ENCODE measurements around the gene RPL23. TPM values are rescaled to one million over a fixed set of nuclear protein-coding genes. Genes with fewer than 3 reads are reported as not detected.

The RPL23 gene
- total RNA-seq, 1 experiment from 2014 or later: 1,631 TPM

DNA sequence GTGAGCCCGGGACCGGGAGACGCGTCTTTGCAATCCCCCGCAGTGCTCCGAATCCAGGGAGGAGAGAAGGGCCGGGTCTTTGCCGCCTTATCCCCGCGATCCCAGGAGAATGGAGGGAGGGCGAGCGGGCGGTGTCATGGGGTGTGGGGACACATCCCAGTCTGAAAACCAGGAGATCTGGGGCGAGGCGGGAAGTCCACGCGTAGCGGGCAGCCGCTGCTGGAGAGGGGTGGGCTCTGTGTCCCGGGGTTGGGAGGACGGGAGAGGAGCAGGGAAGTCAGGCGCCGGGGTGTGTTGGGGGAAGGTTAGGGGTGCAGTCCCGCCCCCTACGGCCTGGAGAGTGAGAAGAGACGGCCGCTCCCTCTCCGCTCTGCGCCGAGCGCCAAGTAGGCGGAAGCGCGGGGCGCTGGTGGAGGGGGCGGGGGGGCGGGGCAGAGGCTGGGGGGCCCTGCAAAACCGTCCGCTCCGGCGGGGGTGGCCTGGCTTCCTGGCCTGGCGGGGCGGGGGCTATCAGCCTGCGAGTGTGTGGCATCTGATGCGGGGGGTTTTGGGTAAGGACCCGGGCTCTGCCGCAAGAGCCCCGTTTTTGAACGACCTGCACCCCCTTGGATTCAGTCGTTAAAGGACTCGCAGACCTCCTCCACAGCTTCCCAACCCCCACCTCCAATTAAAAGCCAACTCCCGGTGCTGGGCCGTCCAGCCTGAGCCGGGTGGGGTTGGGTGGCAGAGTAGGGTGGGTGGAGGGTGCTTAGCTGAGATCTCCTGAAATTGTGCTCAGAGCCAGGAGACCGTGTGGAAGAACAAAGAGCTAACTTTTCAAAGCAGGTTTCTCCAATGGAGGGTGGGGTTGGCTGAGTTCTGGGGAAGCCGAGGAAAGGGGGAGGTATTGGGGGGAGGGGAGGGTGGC is 17.0 kb upstream of the RPL23 start:
- peaks cover 60 to 85% of the 10 kb centered on the region in 2 experiments for H3K4me1 ChIP-seq (ENCODE audit: control insufficient read depth in 1 of 2, insufficient read depth in 2 of 2, low read length in 2 of 2)
- ChIA-PET CTCF (interaction anchor here (0.6 to 1.8 kb wide), 6 partner anchors 9 to 282 kb away, joined by 3 to 5 read pairs (median 4); partner anchors contain the start of gene RPL23), RAD21 (ENCODE audit: low non-redundant PET in 1 of 2, low total read pairs in 2 of 2, uncharacterized antibody in 2 of 2, unreplicated experiment in 2 of 2) (interaction anchor here in 1 of 2 experiments (0.7 kb wide), 1 partner anchor 93 kb away, joined by 3 read pairs; no protein-coding TSS in a partner anchor), POLR2A (interaction anchor here (0.6 to 3.6 kb wide), 17 partner anchors 8 to 308 kb away, joined by 3 to 46 read pairs (median 4); partner anchors contain the start of genes CWC25 and RPL23)
- TF ChIP-seq POLR2AphosphoS5 (IDR thresholded peaks at IDR 0.05; ENCODE audit: low read depth, low read length) (no peak), EZH2phosphoT487 (IDR thresholded peaks at IDR 0.05; ENCODE audit: borderline replicate concordance) (no peak), ELF1 (IDR thresholded peaks at IDR 0.05; ENCODE audit: borderline replicate concordance, low read depth) (no peak), YY1 (IDR thresholded peaks at IDR 0.05; ENCODE audit: extremely low read depth, insufficient replicate concordance, low read depth, low read length) (no peak), FOSL1 (IDR thresholded peaks at IDR 0.05; ENCODE audit: low read depth) (no peak), RAD21 (IDR thresholded peaks at IDR 0.05; ENCODE audit: low read depth) (no peak), CEBPB (IDR thresholded peaks at IDR 0.05; ENCODE audit: low read depth) (no peak), SIN3A (IDR thresholded peaks at IDR 0.05; ENCODE audit: low read depth) (no peak; the same call in 1 of the 2 replicates)
- TF ChIP-seq, protein P1, sequence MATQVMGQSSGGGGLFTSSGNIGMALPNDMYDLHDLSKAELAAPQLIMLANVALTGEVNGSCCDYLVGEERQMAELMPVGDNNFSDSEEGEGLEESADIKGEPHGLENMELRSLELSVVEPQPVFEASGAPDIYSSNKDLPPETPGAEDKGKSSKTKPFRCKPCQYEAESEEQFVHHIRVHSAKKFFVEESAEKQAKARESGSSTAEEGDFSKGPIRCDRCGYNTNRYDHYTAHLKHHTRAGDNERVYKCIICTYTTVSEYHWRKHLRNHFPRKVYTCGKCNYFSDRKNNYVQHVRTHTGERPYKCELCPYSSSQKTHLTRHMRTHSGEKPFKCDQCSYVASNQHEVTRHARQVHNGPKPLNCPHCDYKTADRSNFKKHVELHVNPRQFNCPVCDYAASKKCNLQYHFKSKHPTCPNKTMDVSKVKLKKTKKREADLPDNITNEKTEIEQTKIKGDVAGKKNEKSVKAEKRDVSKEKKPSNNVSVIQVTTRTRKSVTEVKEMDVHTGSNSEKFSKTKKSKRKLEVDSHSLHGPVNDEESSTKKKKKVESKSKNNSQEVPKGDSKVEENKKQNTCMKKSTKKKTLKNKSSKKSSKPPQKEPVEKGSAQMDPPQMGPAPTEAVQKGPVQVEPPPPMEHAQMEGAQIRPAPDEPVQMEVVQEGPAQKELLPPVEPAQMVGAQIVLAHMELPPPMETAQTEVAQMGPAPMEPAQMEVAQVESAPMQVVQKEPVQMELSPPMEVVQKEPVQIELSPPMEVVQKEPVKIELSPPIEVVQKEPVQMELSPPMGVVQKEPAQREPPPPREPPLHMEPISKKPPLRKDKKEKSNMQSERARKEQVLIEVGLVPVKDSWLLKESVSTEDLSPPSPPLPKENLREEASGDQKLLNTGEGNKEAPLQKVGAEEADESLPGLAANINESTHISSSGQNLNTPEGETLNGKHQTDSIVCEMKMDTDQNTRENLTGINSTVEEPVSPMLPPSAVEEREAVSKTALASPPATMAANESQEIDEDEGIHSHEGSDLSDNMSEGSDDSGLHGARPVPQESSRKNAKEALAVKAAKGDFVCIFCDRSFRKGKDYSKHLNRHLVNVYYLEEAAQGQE (IDR thresholded peaks at IDR 0.05; ENCODE audit: low read depth): no peak
- TF ChIP-seq, protein P2, sequence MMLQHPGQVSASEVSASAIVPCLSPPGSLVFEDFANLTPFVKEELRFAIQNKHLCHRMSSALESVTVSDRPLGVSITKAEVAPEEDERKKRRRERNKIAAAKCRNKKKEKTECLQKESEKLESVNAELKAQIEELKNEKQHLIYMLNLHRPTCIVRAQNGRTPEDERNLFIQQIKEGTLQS (IDR thresholded peaks at IDR 0.05): no peak
- TF ChIP-seq, protein P3, sequence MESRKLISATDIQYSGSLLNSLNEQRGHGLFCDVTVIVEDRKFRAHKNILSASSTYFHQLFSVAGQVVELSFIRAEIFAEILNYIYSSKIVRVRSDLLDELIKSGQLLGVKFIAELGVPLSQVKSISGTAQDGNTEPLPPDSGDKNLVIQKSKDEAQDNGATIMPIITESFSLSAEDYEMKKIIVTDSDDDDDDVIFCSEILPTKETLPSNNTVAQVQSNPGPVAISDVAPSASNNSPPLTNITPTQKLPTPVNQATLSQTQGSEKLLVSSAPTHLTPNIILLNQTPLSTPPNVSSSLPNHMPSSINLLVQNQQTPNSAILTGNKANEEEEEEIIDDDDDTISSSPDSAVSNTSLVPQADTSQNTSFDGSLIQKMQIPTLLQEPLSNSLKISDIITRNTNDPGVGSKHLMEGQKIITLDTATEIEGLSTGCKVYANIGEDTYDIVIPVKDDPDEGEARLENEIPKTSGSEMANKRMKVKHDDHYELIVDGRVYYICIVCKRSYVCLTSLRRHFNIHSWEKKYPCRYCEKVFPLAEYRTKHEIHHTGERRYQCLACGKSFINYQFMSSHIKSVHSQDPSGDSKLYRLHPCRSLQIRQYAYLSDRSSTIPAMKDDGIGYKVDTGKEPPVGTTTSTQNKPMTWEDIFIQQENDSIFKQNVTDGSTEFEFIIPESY (IDR thresholded peaks at IDR 0.05; ENCODE audit: extremely low read depth, insufficient replicate concordance, low read length): no peak
- no peaks in the 10 kb centered on the region for H3K9me3 ChIP-seq (ENCODE audit: control insufficient read depth in 1 of 2, insufficient read depth in 1 of 2, low read depth in 1 of 2, low read length in 2 of 2)
- TSS peak; percentile 50 for BruUV-seq (replicated peaks)
- peaks cover 53% of the 10 kb centered on the region for H3K79me2 ChIP-seq (ENCODE audit: insufficient read depth, low read length)
- peak; percentile 33 for ATAC-seq
- peak overlapping the region; percentile 97 for H3K27ac ChIP-seq (ENCODE audit: low read depth, low read length)
- H3K4me3 ChIP-seq (replicated peaks in 1 of 2; ENCODE audit: low read depth in 1 of 2, low read length in 2 of 2): peak overlapping the region; percentile 83 to 98
- peak overlapping the region; percentile 74 for H3K9ac ChIP-seq (ENCODE audit: low read length)
- intact Hi-C loops (cut with micrococcal nuclease): no loop called here
- H3K9me2 ChIP-seq (ENCODE audit: insufficient read depth): no peaks in the 10 kb centered on the region
- no peaks in the 10 kb centered on the region for H3K27me3 ChIP-seq (ENCODE audit: insufficient read depth, low read length)
- H4K20me1 ChIP-seq (ENCODE audit: insufficient read depth): no peaks in the 10 kb centered on the region
- H2AFZ ChIP-seq (ENCODE audit: low read depth, low read length, poor library complexity, severe bottlenecking): no peak overlapping the region
- DNase-seq (ENCODE audit: low read depth, low spot score): no peak
- H3K4me2 ChIP-seq (ENCODE audit: low read length): peak overlapping the region; percentile 85
- H3K36me3 ChIP-seq (ENCODE audit: control insufficient read depth in 1 of 2, insufficient read depth in 2 of 2, low read length in 2 of 2): no peaks in the 10 kb centered on the region
